NCI-H446 treated with DMSO at 0.1 percent for 48 hours (cell line): ENCODE results near the gene SLC1A7.
A peak's percentile ranks its signal among the peaks of the same experiment; 100 is the strongest.

Experiments used
- DNase-seq: peaks from one replicate; lab custom pipeline; 2025; lab: John Stamatoyannopoulos, UW

SLC1A7 gene

GRCh38 chr1:53090227-53091147 is 52.0 kb downstream of the SLC1A7 start:
- DNase-seq: no peak

GRCh38 chr1:53089478-53090226 is 52.8 kb downstream of the SLC1A7 start:
- no peak for DNase-seq

GRCh38 chr1:53088616-53089300 is 53.7 kb downstream of the SLC1A7 start:
- peak; percentile 21 for DNase-seq

- no peak for DNase-seq
These were observed 54.8 kb downstream of the SLC1A7 start for GRCh38 chr1:53087332-53088285.

GRCh38 chr1:53086491-53087070 is 55.9 kb downstream of the SLC1A7 start:
- DNase-seq: no peak

- no peak for DNase-seq
These were observed 57.0 kb downstream of the SLC1A7 start for GRCh38 chr1:53085405-53085804.

- no peak for DNase-seq
These were observed 57.9 kb downstream of the SLC1A7 start for GRCh38 chr1:53084589-53084971.

- DNase-seq: no peak
These were observed 58.5 kb downstream of the SLC1A7 start for GRCh38 chr1:53083636-53084588.

GRCh38 chr1:53082826-53083455 is 59.5 kb downstream of the SLC1A7 start:
- DNase-seq: no peak

- no peak for DNase-seq
These were observed 60.9 kb downstream of the SLC1A7 start for GRCh38 chr1:53081384-53082066.

- no peak for DNase-seq
These were observed 61.7 kb downstream of the SLC1A7 start for GRCh38 chr1:53080769-53081168.

- DNase-seq: no peak
These were observed 62.4 kb downstream of the SLC1A7 start for GRCh38 chr1:53080041-53080440.

- no peak for DNase-seq
These were observed 63.2 kb downstream of the SLC1A7 start for GRCh38 chr1:53079251-53079650.

GRCh38 chr1:53078333-53079101 is 63.9 kb downstream of the SLC1A7 start:
- no peak for DNase-seq

GRCh38 chr1:53077599-53077965 is 64.9 kb downstream of the SLC1A7 start:
- no peak for DNase-seq

GRCh38 chr1:53076721-53077598 is 65.5 kb downstream of the SLC1A7 start:
- DNase-seq: no peak

- DNase-seq: no peak
These were observed 66.3 kb downstream of the SLC1A7 start for GRCh38 chr1:53076165-53076564.
